Retinal pigment epithelial cell (primary cell): ENCODE data around the gene INSIG2.

Experiments used
- DNase-seq: peaks from one replicate; pipeline ENCODE4 v3.0.0-alpha.2; 2010; ENCODE audit warnings: low read depth
- H3K4me3 ChIP-seq: 2 replicates; pipeline ENCODE4 v1.5.1; 2011; ENCODE audit warnings: mild to moderate bottlenecking, low read length, control low read depth, moderate library complexity
- TF ChIP-seq, protein P1 (sequence below): conservative IDR thresholded peaks from 2 replicates; pipeline ENCODE4 v1.5.1; 2011; ENCODE audit warnings: low read depth, low read length, control low read depth, inconsistent platforms

The INSIG2 gene

DNA sequence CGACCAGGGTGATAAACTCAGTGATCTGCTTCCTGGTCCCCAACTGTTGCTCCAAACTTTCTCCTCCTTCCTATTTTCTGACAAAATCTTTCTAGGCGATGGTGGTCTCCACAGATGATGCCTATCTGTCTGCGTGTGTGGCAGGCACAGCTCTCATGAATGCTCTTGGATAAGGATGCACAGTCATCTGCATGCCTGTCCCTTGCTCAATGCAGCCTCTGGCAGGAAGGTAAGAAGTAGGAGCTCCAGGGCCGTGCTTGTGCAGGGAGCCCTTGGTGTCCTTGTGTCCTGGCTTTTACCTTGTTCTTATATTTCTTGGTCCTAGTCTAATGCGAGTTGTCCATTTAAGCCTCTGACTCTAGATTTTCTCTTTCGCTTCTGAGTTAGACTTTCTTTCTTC is 57.5 kb downstream of the INSIG2 start:
- no peak overlapping the region for H3K4me3 ChIP-seq
- TF ChIP-seq, protein P1, sequence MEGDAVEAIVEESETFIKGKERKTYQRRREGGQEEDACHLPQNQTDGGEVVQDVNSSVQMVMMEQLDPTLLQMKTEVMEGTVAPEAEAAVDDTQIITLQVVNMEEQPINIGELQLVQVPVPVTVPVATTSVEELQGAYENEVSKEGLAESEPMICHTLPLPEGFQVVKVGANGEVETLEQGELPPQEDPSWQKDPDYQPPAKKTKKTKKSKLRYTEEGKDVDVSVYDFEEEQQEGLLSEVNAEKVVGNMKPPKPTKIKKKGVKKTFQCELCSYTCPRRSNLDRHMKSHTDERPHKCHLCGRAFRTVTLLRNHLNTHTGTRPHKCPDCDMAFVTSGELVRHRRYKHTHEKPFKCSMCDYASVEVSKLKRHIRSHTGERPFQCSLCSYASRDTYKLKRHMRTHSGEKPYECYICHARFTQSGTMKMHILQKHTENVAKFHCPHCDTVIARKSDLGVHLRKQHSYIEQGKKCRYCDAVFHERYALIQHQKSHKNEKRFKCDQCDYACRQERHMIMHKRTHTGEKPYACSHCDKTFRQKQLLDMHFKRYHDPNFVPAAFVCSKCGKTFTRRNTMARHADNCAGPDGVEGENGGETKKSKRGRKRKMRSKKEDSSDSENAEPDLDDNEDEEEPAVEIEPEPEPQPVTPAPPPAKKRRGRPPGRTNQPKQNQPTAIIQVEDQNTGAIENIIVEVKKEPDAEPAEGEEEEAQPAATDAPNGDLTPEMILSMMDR: no peak
- DNase-seq: no peak

DNA sequence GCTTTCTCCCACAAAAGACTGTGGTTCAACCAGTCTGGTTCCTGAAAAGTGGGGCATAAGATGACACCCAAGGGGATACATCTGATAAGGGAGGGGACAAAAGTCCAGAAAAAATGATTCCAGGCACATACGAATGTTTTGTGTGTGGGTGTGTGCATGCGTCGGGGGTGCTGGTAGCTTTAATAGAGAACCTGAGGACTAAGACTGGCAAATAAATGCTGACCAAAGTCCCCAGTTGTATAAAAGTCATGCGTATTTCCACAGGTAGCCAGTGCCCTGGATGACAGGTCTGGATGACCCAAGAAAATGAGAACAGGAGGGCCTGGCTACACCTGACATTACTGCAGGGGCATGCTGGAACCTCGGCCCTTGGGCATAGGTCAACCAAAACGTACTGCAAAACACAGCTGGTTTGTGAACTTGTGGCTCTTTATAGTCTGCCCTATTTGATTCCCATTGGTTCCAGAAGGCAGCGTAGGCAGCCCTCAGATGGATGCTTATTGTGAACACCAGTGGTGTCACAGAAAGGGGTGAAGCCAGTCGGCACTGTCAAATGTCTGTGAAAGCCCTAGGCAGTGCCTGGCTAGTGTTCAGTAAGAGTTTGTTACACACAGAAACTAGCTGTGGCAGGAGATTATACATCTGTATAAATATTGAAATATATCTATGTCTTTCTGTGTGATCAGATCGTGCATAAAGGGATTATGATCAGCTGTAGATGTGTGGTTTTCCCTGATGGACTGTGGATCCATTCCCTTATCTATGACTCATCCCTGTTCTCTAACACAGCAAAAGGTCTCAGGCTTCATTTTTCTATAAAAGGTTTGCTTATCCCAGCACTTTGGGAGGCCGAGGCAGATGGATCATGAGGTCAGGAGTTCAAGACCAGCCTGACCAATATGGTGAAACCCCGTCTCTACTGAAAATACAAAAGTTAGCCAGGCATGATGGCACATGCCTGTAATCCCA is 58.3 kb downstream of the INSIG2 start:
- H3K4me3 ChIP-seq: no peak overlapping the region
- TF ChIP-seq, protein P1: no peak
- DNase-seq: no peak

DNA sequence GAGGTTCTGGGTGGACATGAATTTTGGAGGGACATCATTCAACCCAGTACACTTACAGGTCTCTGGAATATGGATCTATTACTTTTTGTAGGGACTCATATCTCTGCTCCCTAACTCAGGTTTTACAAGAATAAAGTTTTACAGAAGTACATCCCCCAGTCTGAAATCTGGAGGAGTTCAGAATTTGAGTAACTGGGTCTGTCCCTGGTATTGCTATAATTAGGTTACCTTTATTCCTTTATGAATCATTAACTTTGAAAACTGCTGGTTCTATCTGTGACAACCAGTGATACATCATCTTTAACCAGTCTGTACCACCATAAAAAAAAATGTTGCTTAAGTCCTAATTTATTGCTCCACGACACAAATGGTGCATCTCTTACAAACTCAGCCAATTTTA is 59.9 kb downstream of the INSIG2 start:
- DNase-seq: no peak
- TF ChIP-seq, protein P1: no peak
- no peak overlapping the region for H3K4me3 ChIP-seq

DNA sequence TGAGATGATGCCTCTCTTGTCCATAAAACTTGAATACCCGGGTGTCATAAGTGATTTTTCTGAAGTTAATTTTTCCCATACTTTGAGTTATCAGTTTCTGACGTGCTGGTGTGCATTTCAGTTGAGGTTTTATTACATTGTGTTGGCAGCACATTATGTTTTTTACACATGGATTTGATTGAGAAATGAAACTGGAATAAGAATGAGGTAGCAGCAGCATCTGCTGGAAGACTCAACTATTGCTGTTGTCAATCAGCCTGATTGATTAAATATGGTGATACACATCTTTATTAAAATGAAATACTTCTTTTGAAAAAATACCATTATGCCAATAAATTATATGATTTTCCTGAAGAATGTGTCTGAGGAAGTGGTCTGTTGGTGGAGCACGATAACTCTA is 60.5 kb downstream of the INSIG2 start:
- TF ChIP-seq, protein P1: no peak
- no peak for DNase-seq
- no peak overlapping the region for H3K4me3 ChIP-seq

DNA sequence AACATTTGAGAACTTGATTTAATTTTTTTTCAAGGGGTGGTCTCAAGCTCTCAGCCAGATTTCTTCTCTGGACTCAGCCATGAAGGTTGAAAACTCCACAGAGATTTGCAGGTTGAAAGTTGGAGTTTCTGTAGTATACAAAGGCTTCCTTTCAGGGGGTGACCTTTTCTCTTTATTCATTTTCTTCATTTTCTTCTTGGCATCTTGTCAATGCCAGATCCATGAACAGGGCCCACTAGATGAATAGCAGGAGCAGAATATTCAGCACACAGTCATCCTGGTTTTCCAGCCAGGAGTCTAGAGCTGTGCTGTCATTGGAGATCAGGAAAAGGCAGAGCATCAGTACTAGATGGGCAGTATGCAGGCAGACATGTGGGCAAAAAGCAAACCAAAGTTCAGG is 62.0 kb downstream of the INSIG2 start:
- no peak for DNase-seq

GRCh38 chr2:118151831-118152230 is 63.6 kb downstream of the INSIG2 start:
- TF ChIP-seq, protein P1: no peak
- H3K4me3 ChIP-seq: no peak overlapping the region
- no peak for DNase-seq

More for the DNA sequence above, 62.0 kb downstream of the INSIG2 start:
- no peak overlapping the region for H3K4me3 ChIP-seq
- TF ChIP-seq, protein P1: no peak

- TF ChIP-seq, protein P1: no peak
- no peak overlapping the region for H3K4me3 ChIP-seq
- DNase-seq: no peak
Observed at GRCh38 chr2:118153433-118153832, 65.2 kb downstream of the INSIG2 start.
